Thyroid gland (tissue), 4 donors: ENCODE measurements around the gene ZC3H18. TPM values are rescaled to one million over a fixed set of nuclear protein-coding genes. Genes with fewer than 3 reads are reported as not detected.

Experiments
- DNase-seq, 2 donors: peaks; one replicate each; pipeline ENCODE4 v3.0.0-alpha.2; 2019
- H3K27ac ChIP-seq, 3 donors: fragments of 200-600 bp; sonication (generic); 1 replicate in 2 of 3; 2 replicates in 1 of 3; pipeline ENCODE4 v1.5.1; 2016 to 2019; ENCODE audit warnings: mild to moderate bottlenecking in 1 of 3, moderate library complexity in 1 of 3
- H3K27me3 ChIP-seq: fragments of 200-600 bp; sonication (generic); one replicate; pipeline ENCODE4 v1.5.1; 2019
- H3K36me3 ChIP-seq, 2 donors: fragments of 200-600 bp; sonication (generic); one replicate each; pipeline ENCODE4 v1.5.1; 2016 to 2019
- H3K4me1 ChIP-seq, 2 donors: fragments of 200-600 bp; sonication (generic); one replicate each; pipeline ENCODE4 v1.5.1; 2017 to 2019
- H3K4me3 ChIP-seq, 3 donors: fragments of 200-600 bp; sonication (generic); replicated peaks in 1 of 3; 1 replicate in 2 of 3; 2 replicates in 1 of 3; pipeline ENCODE4 v1.5.1; 2016; ENCODE audit warnings: mild to moderate bottlenecking in 1 of 3
- H3K9me3 ChIP-seq: fragments of 200-600 bp; sonication (generic); one replicate; pipeline ENCODE4 v1.5.1; 2017
- POLR2A ChIP-seq, 2 donors: fragments of 450-650 bp; IDR thresholded peaks; one replicate each; pipeline ENCODE4 v1.6.1; 2017; ENCODE audit warnings: antibody characterized with exemption in 2 of 2, mild to moderate bottlenecking in 2 of 2, moderate library complexity in 1 of 2
- WGBS, 2 donors: methylation state at CpG; one replicate each; pipeline ENCODE4 v1.1.5; 2017; 5-methylcytosine and 5-hydroxymethylcytosine counted together
- intact Hi-C: fragments of 100-400 bp; cut with DNase I; formaldehyde crosslinking; loops from one replicate; pipeline ENCODE4 v1.15.1; 2023
- total RNA-seq, 4 donors: library from RNA; depleted of rRNA; stranded (reverse); fragments of >200 nt; gene quantifications; one replicate each; pipeline ENCODE4 v1.2.3, GENCODE V29; 2016
- TF ChIP-seq, protein P1 (sequence below), 6 experiments: fragments of 200-600 bp in 3 of 6; fragments of 450-650 bp in 3 of 6; sonication (generic) in 3 of 6; IDR thresholded peaks; one replicate each; pipeline ENCODE4 v1.5.1; 2016 to 2019; ENCODE audit warnings: antibody characterized with exemption in 6 of 6, mild to moderate bottlenecking in 2 of 6, inconsistent platforms in 1 of 6, moderate library complexity in 1 of 6

ZC3H18 gene
- total RNA-seq, 4 donors from 2014 or later = 14.8 to 25.5 (median 20.9) TPM

DNA sequence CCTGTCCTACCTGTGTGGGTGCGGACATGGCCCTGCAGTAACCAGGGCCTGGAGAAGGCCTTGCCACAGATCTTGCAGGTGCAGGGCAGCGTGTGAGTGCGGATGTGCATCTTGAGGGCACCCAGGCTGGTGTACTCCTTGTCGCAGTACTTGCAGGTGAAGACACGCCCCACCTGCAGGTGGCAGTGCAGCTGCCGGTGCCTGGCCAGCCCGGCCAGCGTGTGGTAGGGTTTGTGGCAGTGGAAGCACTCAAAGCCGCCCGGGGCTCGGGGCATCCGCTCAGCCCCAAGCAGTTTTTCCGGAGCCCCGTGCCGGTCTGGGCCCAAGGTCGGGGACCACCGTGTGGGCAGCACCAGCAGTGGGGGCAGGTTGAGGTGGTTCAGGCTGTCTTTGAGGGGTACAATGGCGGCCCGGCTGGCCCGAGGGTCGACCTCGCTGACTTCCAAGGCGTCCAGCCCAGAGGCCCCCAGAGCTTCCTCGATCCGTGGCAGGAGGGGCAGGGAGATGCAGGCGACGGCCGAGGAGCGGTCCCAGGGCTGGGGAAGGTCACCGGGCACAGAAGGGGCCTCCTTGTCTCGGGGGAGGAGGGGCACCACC lies 111.0 kb downstream of the ZC3H18 start:
- intact Hi-C loops = no loop called here
- DNase-seq = no peak
- H3K27ac ChIP-seq = no peak overlapping the region
- TF ChIP-seq, protein P1, sequence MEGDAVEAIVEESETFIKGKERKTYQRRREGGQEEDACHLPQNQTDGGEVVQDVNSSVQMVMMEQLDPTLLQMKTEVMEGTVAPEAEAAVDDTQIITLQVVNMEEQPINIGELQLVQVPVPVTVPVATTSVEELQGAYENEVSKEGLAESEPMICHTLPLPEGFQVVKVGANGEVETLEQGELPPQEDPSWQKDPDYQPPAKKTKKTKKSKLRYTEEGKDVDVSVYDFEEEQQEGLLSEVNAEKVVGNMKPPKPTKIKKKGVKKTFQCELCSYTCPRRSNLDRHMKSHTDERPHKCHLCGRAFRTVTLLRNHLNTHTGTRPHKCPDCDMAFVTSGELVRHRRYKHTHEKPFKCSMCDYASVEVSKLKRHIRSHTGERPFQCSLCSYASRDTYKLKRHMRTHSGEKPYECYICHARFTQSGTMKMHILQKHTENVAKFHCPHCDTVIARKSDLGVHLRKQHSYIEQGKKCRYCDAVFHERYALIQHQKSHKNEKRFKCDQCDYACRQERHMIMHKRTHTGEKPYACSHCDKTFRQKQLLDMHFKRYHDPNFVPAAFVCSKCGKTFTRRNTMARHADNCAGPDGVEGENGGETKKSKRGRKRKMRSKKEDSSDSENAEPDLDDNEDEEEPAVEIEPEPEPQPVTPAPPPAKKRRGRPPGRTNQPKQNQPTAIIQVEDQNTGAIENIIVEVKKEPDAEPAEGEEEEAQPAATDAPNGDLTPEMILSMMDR (IDR thresholded peaks at IDR 0.05) = no peak
- TF ChIP-seq POLR2A (IDR thresholded peaks at IDR 0.05) = no peak
- peaks cover 0 to 11% of the 10 kb centered on the region in 2 donors for H3K4me1 ChIP-seq
- H3K9me3 ChIP-seq = no peaks in the 10 kb centered on the region
- 54 to 63% methylated on average over 20 to 21 of the region's 31 CpGs for WGBS, 2 donors
- no peaks in the 10 kb centered on the region for H3K36me3 ChIP-seq
- no peaks in the 10 kb centered on the region for H3K27me3 ChIP-seq
- no peak overlapping the region for H3K4me3 ChIP-seq

Other genes with a start within 250 kb of the ZC3H18 start
- gene ZNF469, start 187.4 kb upstream of the ZC3H18 start, total RNA-seq = under 1 TPM; 0.22 to 0.96 (median 0.32) TPM
- 1 to 10 TPM; 1.9 to 5.3 (median 3.4) TPM for gene ZFPM1, start 117.1 kb upstream of the ZC3H18 start, total RNA-seq
- gene IL17C, start 68.2 kb downstream of the ZC3H18 start, total RNA-seq = not detected
- gene CYBA, start 80.7 kb downstream of the ZC3H18 start, total RNA-seq = 100 to 1,000 TPM; 199 to 475 (median 339) TPM
- 10 to 100 TPM; 20.7 to 52.5 (median 43.2) TPM for gene MVD, start 92.7 kb downstream of the ZC3H18 start, total RNA-seq
- 1 to 10 TPM in 3 of 4 donors, under 1 TPM in 1; 0.33 to 1.3 (median 1.3) TPM for gene SNAI3, start 116.1 kb downstream of the ZC3H18 start, total RNA-seq
- gene RNF166, start 136.0 kb downstream of the ZC3H18 start, total RNA-seq = 10 to 100 TPM; 12.5 to 26.8 (median 19.1) TPM
- gene CTU2, start 136.1 kb downstream of the ZC3H18 start, total RNA-seq = 10 to 100 TPM in 2 of 4 donors, 1 to 10 TPM in 2; 7.7 to 21.2 (median 13.6) TPM
- 100 to 1,000 TPM in 3 of 4 donors, 10 to 100 TPM in 1; 81.2 to 145 (median 113) TPM for gene PIEZO1, start 214.8 kb downstream of the ZC3H18 start, total RNA-seq
- 1 to 10 TPM in 2 of 4 donors, under 1 TPM in 2; 0.33 to 1.8 (median 0.99) TPM for gene CDT1, start 233.4 kb downstream of the ZC3H18 start, total RNA-seq
- gene APRT, start 241.5 kb downstream of the ZC3H18 start, total RNA-seq = 100 to 1,000 TPM in 3 of 4 donors, 10 to 100 TPM in 1; 88.9 to 182 (median 118) TPM